ENCODE measurements around the gene BAG1.

BAG1 gene

GRCh38 chr9:33291031-33291397 is 26.5 kb upstream of the BAG1 start:
- DNase-seq (ENCODE audit: low read depth in 1 of 2, low spot score in 1 of 2), result no peak
- TF ChIP-seq SPI1 (IDR thresholded peaks at IDR 0.05; ENCODE audit: borderline replicate concordance, low read depth) (no peak), REST (IDR thresholded peaks at IDR 0.05; ENCODE audit: insufficient replicate concordance, low read depth) (peak; percentile 40)
- Histone ChIP-seq H3K27ac (replicated peaks) (peak overlapping the region; percentile 95), H3K27me3 (ENCODE audit: insufficient read depth, poor library complexity, severe bottlenecking) (no peaks in the 10 kb centered on the region), H3K4me3 (replicated peaks; ENCODE audit: insufficient read depth, low read length) (peak overlapping the region; percentile 75)

DNA sequence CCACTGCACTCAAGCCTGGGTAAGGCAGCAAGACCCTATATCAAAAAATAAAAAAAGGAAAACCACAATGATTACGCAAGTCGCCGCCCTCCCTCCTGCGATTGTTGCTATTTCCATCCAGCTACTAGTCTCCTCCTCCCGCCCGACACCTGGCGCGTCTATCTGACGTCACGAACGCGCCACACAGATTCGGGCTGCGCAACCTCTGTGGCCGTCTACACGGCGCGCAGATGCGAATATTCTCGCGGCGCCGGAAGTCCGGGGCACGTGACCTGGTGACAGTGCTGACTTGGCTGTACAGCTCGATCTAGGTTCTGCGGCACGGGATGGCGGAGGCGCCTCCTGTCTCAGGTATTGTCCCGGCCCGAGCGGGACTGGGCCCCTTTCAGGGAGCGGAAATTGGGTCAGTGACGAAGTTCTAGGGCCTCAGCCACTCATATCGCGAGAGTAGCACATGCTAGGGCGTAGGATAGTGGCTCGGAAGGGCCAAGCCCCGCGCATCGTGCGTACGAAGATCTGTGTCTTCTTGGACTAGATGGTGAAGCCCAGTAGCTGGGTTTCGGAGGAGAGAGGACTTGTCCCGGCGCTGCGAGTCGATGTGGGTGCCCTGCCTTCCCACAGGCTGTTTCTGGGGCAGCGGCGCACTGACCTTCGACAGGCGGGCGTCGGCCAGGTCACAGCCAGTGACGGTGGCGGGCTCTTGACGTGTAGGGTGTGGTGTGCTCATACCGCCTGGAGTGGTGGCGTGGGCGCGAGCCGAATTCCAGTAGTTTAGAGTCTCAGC is 25.9 kb upstream of the BAG1 start, which contains the start of gene NFX1:
Gene NFX1 (plus strand): TSS at position 270 of the 784 bp plus-strand sequence. CDS start 57 bp downstream, at position 327.
- peak; percentile 98 to 99 for DNase-seq (ENCODE audit: low read depth in 1 of 2, low spot score in 1 of 2)
- no peak for TF ChIP-seq SPI1 (IDR thresholded peaks at IDR 0.05; ENCODE audit: borderline replicate concordance, low read depth)
- TF ChIP-seq, protein P1, sequence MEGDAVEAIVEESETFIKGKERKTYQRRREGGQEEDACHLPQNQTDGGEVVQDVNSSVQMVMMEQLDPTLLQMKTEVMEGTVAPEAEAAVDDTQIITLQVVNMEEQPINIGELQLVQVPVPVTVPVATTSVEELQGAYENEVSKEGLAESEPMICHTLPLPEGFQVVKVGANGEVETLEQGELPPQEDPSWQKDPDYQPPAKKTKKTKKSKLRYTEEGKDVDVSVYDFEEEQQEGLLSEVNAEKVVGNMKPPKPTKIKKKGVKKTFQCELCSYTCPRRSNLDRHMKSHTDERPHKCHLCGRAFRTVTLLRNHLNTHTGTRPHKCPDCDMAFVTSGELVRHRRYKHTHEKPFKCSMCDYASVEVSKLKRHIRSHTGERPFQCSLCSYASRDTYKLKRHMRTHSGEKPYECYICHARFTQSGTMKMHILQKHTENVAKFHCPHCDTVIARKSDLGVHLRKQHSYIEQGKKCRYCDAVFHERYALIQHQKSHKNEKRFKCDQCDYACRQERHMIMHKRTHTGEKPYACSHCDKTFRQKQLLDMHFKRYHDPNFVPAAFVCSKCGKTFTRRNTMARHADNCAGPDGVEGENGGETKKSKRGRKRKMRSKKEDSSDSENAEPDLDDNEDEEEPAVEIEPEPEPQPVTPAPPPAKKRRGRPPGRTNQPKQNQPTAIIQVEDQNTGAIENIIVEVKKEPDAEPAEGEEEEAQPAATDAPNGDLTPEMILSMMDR (IDR thresholded peaks at IDR 0.05; ENCODE audit: insufficient read depth, low read length), result no peak
- TF ChIP-seq POLR2AphosphoS5 (IDR thresholded peaks at IDR 0.05; ENCODE audit: low read depth), result peak; percentile 81
- no peak for TF ChIP-seq REST (IDR thresholded peaks at IDR 0.05; ENCODE audit: insufficient replicate concordance, low read depth)
- peak; percentile 71 for TF ChIP-seq GABPA (IDR thresholded peaks at IDR 0.05; ENCODE audit: low read depth)
- H3K27me3 ChIP-seq (ENCODE audit: insufficient read depth, poor library complexity, severe bottlenecking), result no peaks in the 10 kb centered on the region
- H3K27ac ChIP-seq (replicated peaks), result peak within 1 kb of the TSS; percentile 95
- H3K4me3 ChIP-seq (replicated peaks; ENCODE audit: insufficient read depth, low read length), result peak within 1 kb of the TSS; percentile 75

GRCh38 chr9:33289936-33290246 is 25.4 kb upstream of the BAG1 start:
- DNase-seq (ENCODE audit: low read depth in 1 of 2, low spot score in 1 of 2), result no peak
- Histone ChIP-seq H3K27ac (replicated peaks) (peak overlapping the region; percentile 95), H3K27me3 (ENCODE audit: insufficient read depth, poor library complexity, severe bottlenecking) (no peaks in the 10 kb centered on the region), H3K4me3 (replicated peaks; ENCODE audit: insufficient read depth, low read length) (no peak overlapping the region; the same call in 1 of the 2 replicates)
- no peak for TF ChIP-seq POLR2AphosphoS5 (IDR thresholded peaks at IDR 0.05; ENCODE audit: low read depth)
- TF ChIP-seq GABPA (IDR thresholded peaks at IDR 0.05; ENCODE audit: low read depth), result no peak
- TF ChIP-seq, protein P1 (IDR thresholded peaks at IDR 0.05; ENCODE audit: insufficient read depth, low read length), result no peak
- no peak for TF ChIP-seq SPI1 (IDR thresholded peaks at IDR 0.05; ENCODE audit: borderline replicate concordance, low read depth)
- TF ChIP-seq REST (IDR thresholded peaks at IDR 0.05; ENCODE audit: insufficient replicate concordance, low read depth), result no peak

Measured in HL-60 (cell line).